ENCODE results near the gene STRA8.

Gene STRA8

GRCh38 chr7:135281363-135281949 is 47.8 kb downstream of the STRA8 start:
- H3K4me3 ChIP-seq (ENCODE audit: control insufficient read depth, low read depth, low read length), result no peak overlapping the region
- TF ChIP-seq, protein P1, sequence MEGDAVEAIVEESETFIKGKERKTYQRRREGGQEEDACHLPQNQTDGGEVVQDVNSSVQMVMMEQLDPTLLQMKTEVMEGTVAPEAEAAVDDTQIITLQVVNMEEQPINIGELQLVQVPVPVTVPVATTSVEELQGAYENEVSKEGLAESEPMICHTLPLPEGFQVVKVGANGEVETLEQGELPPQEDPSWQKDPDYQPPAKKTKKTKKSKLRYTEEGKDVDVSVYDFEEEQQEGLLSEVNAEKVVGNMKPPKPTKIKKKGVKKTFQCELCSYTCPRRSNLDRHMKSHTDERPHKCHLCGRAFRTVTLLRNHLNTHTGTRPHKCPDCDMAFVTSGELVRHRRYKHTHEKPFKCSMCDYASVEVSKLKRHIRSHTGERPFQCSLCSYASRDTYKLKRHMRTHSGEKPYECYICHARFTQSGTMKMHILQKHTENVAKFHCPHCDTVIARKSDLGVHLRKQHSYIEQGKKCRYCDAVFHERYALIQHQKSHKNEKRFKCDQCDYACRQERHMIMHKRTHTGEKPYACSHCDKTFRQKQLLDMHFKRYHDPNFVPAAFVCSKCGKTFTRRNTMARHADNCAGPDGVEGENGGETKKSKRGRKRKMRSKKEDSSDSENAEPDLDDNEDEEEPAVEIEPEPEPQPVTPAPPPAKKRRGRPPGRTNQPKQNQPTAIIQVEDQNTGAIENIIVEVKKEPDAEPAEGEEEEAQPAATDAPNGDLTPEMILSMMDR (IDR thresholded peaks at IDR 0.05; ENCODE audit: control insufficient read depth, insufficient read depth, low read depth, low read length, missing control alignments), result peak; percentile 95
- peak; percentile 69 for DNase-seq (ENCODE audit: low read depth)

DNA sequence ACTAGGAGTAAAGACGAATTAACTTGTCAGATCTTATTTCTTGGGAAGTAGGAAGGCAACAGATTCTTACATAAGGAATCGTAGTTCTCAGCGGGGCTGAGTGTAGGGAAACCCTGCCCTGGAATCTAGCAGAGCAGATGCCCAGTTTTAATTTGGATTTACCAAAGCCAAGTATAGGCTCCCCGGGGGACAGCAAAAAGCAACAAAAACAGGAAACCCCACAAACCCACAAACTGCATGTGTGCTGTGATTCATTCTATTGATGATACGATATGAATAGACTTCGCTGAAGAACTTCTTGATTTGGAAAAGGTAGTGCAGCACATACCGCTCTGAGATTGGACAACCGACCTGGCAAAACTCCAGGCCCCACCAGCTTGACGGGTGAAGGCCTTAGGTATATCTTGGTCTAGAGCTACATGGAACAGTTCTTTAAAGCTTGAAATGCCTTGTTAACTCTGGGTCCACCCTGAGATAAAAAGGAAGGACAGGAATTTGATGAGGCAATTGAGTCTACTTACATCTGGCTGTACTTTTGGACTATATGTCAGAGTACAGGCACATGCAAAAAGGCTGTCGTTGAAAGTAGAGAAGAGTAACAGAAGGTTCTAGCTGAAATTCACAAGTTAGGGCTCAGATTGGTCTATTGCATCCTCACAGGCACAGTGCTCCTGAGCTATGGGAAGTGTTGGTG is 49.1 kb downstream of the STRA8 start:
- DNase-seq (ENCODE audit: low read depth), result no peak
- TF ChIP-seq, protein P1 (IDR thresholded peaks at IDR 0.05; ENCODE audit: control insufficient read depth, insufficient read depth, low read depth, low read length, missing control alignments), result no peak
- H3K4me3 ChIP-seq (ENCODE audit: control insufficient read depth, low read depth, low read length), result no peak overlapping the region

DNA sequence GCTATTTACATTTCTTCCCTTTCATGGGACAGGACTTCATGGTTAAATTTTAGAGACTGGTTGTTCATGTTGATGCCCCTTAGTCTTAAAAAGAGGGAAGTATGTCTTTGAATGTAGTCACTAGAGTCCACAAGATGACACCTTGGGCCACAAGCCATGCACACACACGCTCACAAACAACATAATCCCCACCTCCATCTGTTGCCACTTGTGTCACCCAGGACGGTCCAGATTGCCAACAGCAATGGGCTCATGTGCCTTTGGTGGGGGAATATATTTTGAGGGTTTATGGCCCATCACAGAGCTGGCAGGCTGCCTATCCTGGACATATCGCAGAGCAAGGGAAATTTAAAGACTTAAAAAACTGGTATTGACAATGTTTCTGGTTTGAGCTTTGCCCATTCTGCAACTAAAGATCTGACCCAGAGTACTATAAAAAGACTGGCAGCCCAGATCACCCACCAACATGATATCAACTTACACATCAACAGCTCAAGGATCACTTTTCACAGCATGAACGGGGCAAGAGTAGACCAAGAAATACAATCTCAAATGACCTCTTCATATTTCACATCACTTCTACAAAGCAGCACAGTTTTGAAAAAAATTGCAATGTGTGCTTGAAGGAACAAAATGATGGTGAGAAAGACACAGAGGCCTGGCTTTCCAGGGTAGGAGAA is 50.5 kb downstream of the STRA8 start:
- TF ChIP-seq, protein P1 (IDR thresholded peaks at IDR 0.05; ENCODE audit: control insufficient read depth, insufficient read depth, low read depth, low read length, missing control alignments), result no peak
- no peak for DNase-seq (ENCODE audit: low read depth)
- H3K4me3 ChIP-seq (ENCODE audit: control insufficient read depth, low read depth, low read length), result no peak overlapping the region

- DNase-seq (ENCODE audit: low read depth), result no peak
- TF ChIP-seq, protein P1 (IDR thresholded peaks at IDR 0.05; ENCODE audit: control insufficient read depth, insufficient read depth, low read depth, low read length, missing control alignments), result no peak
- H3K4me3 ChIP-seq (ENCODE audit: control insufficient read depth, low read depth, low read length), result no peak overlapping the region
Measured at GRCh38 chr7:135285547-135286233, 52.1 kb downstream of the STRA8 start.

DNA sequence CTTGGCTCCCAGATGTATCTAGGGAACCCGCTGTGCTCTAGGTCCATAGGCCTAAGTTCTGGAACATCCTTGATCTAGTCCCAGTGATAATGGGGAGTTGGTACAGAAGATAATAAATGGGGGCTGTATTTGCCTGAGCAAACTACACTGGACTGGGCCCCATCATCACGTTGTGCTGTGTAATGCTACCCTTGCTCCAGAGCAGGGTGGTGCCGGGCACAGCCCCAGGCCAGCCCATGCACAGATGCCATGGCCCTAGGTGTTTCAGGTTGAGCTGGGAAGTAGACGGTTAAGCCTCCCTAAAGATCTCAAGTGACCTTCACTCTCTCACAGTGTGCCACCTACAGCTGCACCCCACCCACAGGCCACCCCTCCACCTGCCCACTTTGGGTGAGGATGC is 53.2 kb downstream of the STRA8 start:
- no peak for DNase-seq (ENCODE audit: low read depth)
- TF ChIP-seq, protein P1 (IDR thresholded peaks at IDR 0.05; ENCODE audit: control insufficient read depth, insufficient read depth, low read depth, low read length, missing control alignments), result no peak
- H3K4me3 ChIP-seq (ENCODE audit: control insufficient read depth, low read depth, low read length), result no peak overlapping the region

- H3K4me3 ChIP-seq (ENCODE audit: control insufficient read depth, low read depth, low read length), result no peak overlapping the region
- DNase-seq (ENCODE audit: low read depth), result no peak
- TF ChIP-seq, protein P1 (IDR thresholded peaks at IDR 0.05; ENCODE audit: control insufficient read depth, insufficient read depth, low read depth, low read length, missing control alignments), result no peak
Measured at GRCh38 chr7:135290594-135290993, 57.0 kb downstream of the STRA8 start.
